ENCODE data around the gene CHST11.

DNA sequence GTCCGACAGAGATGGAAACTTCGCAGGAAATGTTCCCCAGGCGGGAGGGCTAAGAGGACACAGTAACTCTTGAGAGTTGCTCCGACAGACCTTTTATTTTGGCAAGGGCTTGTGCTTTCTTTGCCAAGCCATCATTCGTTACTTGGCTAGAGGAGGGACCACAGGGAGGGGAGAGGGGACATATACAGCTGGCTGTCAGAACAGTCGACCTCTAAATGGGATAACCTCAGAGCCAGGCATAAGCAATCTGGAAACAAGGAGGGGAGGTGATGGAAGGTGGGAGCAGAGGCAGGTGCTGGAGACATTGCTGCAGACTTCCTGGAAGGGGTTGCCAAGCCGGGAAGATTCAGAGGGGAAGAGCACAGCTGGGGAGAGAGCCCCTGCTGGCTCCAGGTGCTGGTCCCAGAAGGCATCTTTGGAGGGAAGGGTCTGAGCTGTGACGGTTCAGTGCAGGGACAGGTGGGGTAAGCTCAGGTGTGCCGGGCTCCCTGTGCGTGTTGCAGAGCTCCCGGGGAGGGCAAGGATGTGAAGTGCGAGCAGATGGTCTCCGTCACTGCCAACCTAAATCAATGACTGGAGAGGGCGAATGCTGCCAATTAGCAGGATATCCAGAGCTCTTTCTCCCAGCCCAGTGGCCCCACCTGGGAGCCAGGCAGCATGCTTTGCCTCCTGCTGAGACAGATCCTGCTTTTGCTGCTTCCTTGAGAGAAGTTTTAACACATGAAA, 50.1 kb downstream of the CHST11 start:
- TF ChIP-seq, protein P1, sequence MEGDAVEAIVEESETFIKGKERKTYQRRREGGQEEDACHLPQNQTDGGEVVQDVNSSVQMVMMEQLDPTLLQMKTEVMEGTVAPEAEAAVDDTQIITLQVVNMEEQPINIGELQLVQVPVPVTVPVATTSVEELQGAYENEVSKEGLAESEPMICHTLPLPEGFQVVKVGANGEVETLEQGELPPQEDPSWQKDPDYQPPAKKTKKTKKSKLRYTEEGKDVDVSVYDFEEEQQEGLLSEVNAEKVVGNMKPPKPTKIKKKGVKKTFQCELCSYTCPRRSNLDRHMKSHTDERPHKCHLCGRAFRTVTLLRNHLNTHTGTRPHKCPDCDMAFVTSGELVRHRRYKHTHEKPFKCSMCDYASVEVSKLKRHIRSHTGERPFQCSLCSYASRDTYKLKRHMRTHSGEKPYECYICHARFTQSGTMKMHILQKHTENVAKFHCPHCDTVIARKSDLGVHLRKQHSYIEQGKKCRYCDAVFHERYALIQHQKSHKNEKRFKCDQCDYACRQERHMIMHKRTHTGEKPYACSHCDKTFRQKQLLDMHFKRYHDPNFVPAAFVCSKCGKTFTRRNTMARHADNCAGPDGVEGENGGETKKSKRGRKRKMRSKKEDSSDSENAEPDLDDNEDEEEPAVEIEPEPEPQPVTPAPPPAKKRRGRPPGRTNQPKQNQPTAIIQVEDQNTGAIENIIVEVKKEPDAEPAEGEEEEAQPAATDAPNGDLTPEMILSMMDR (IDR thresholded peaks at IDR 0.05): no peak
- TF ChIP-seq POLR2AphosphoS5 (IDR thresholded peaks at IDR 0.05) (no peak), POLR2A (IDR thresholded peaks at IDR 0.05) (no peak)

All from breast epithelium (tissue), 3 donors.